Measurements from ENCODE around the gene KLHL1.

KLHL1 gene

DNA sequence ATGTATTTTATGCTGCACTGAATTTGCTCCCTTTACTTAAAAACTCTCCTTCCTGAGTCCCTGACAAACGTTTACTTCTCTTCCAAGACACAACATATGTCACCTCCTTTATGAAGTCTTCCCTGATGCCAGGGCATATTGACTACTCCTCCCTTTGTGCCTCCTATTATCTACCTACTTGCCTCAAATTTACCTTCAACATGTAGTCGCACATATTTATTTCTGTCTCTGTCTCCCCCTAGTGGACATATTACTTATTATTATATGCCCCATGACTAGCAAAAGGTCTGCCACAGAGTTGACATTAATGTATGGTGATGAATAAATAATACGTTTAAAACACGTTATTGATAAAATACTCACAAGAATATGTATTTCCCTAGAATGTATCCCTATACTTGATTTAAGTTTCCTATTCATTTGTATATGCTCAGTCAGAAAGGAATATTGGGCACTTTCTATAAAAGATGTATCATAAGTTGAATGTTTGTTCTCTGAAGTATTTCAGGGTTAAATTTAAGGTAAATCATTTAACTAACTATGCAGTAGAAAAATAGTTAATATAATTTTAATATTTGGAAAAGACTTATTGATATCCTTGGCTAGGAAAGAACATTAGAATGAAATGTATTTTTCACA is 250.9 kb downstream of the KLHL1 start:
- peak; percentile 65 for DNase-seq

GRCh38 chr13:69856331-69856730 is 251.9 kb downstream of the KLHL1 start:
- no peak for DNase-seq

DNA sequence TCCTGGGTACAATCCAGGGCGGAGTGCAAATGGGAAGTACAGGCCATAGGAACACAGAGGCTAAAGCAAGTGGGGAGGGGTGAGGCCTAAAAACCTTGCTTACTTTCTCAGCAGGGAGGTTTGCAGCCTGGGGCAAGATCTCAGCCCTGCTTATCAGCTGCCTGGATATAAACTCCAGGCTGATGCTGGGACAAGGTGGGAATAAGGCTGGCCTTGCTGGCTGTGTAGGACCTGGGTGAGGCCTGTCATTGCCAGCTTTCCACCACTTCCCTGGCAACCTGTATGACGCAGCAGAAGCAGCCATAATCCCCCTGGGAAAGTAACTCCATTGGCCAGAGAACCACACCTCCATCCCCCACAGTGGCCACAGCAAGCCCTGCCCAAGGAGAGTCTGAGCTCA is 279.7 kb downstream of the KLHL1 start:
- DNase-seq = no peak

DNA sequence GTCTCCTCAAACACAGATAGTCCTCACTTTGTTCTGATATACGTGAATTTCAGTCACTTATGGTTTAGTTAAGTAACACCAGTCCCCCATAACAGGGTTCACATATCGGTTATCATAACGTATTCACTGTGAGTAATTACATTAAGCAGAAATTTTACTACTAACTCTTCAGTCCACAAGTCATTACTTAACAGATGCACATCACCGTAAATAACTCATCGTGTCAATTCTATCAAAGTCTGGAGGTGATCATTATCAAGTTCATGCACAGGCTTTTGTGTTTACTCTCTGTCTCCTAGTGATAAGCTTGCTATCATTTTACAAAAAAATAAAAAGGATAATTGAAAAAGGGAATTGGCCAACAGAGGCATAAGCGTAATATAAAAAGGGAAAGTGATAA is 288.1 kb downstream of the KLHL1 start:
- DNase-seq = no peak

DNA sequence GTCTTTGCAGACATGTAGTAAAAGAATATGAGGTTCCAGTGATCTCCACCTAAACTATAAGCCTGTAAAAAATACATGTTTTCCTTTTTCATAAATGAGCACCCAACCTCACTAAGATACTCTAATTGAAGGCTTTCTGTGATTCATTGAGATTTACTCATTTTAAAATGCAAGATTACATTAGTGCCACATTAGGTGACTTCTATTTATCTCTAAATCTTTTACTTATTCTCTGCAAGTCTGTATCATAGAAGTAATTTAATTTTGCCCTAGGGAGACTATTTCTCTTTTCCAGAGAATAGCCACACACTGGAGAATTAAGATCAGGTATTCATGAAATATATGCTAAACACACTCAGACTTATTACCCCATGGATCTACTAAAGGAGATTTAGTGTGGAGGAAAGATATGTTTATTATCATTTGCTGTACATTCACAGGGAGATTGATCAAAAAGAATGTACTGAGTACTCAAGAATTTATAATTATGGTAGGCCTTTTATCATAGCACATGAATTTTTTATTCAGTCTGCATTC is 290.9 kb downstream of the KLHL1 start:
- no peak for DNase-seq

DNA sequence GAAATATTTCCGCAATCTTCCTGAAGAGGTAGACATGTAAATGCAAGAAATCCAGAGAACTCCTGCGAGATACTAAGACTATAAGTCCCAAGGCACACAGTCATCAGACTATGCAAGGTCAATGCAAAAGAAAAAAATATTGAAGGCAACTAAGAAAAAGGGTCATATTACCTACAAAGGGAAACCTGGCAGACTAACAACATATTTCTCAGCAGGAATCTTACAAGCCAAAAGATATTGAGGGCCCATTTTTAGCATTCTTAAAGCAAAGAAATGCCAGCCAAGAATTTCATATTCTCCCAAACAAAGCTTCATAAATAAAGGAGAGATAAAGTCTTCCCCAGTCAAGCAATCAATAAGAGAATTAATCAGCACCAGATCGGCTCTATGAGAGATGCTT is 299.1 kb downstream of the KLHL1 start:
- DNase-seq = no peak

DNA sequence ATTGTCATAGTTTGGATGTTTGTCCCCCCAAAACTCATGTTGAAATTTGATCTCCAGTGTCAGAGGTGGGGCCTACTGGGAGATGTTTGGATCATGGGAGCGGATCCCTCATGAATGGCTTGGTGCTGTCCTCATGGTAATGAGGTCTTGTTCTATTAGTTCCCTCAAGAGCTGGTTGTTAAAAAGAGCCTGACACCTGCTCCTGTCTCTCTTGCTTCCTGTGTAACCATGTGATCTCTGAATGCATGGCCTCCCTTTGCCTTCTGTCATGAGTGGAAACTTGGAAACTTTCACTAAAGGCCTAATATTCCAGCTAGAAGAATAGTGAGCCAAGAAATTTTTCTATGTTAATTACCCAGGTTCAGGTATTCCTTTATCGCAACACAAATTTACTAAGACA is 312.0 kb downstream of the KLHL1 start:
- DNase-seq = peak; percentile 6

DNA sequence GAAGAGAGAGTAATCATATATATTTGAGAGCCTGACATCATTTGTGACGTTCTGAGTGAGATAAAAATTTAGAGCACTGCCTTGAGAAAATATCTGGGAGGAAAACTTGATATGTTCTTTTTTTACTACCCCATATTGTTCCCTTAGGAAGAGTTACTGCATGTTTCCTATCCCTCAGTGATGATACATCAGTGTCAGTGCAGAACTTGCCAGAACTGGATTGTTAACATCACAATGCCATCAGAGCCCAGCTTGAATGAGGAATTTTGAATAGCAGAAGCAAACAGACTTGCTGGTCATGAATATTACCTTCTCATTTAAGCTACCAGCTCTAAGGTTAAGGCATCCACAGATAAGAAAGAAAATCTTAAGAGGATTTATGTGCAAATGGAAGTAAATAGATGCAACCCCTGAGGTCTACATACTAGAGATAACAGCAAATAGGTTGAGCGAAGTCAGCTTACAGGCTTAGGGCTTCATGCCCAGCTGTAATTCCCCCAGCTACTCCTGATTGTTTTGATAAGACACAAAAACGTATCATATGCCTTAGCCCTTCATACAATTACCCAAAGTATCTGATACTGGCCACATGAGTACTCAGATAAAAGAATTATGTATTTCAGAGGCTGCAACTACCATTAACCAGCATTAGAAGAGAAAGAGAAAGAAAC is 314.3 kb downstream of the KLHL1 start:
- no peak for DNase-seq

GRCh38 chr13:69776937-69777336 is 331.3 kb downstream of the KLHL1 start:
- no peak for DNase-seq

- DNase-seq = peak; percentile 7
Observed at GRCh38 chr13:69769608-69770007, 338.6 kb downstream of the KLHL1 start.

- DNase-seq = no peak
Observed at GRCh38 chr13:69761581-69761980, 346.7 kb downstream of the KLHL1 start.

- peak; percentile 1 for DNase-seq
Observed at GRCh38 chr13:69755101-69755500, 353.2 kb downstream of the KLHL1 start.

DNA sequence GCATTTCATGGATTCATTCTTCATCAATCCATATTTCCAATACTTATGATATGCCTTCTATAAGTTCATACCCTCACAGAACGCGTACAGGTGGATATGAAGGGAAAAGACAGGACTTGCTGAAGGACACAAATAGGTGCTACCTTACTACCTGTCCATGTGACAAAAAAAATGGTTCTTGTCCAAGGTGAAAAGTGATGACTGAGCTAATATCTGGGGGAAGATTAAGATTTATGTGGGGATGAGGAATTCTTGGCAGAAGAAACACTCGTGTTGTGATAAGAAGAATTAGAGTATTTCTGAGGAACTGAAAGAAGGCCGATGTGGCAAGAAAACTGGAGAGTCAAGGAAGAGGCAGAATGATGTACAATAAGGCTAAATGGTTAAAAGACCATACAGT is 357.0 kb downstream of the KLHL1 start:
- no peak for DNase-seq

GRCh38 chr13:69737129-69737935 is 370.9 kb downstream of the KLHL1 start:
- no peak for DNase-seq

GRCh38 chr13:69721631-69722030 is 386.6 kb downstream of the KLHL1 start:
- no peak for DNase-seq

GRCh38 chr13:69720278-69720983 is 387.8 kb downstream of the KLHL1 start:
- peak; percentile 11 for DNase-seq

- DNase-seq = peak; percentile 13
Observed at GRCh38 chr13:69706807-69707206, 401.4 kb downstream of the KLHL1 start.

- DNase-seq = no peak
Observed at GRCh38 chr13:69704311-69704710, 403.9 kb downstream of the KLHL1 start.

- no peak for DNase-seq
Observed at GRCh38 chr13:69690999-69691398, 417.3 kb downstream of the KLHL1 start.

GRCh38 chr13:69683921-69684686 is 424.1 kb downstream of the KLHL1 start:
- DNase-seq = peak; percentile 64

DNA sequence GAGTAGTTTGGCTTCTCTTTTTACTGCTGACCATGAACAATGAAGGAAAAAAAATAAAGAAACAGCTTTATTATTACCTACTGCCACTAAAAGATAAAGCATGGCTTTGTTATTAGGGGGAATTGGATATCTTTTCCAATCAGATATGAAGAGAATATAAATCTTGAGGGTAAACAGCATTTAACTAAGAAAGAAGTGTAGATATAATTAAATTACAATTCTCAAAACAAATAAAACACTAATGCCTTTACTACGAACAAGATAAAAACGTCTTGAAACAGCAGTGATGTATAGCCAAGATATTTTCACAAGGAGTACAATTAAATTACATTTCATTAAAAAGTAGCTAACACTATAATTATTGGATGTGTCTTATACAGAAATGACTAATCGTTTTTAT is 426.5 kb downstream of the KLHL1 start:
- no peak for DNase-seq

DNA sequence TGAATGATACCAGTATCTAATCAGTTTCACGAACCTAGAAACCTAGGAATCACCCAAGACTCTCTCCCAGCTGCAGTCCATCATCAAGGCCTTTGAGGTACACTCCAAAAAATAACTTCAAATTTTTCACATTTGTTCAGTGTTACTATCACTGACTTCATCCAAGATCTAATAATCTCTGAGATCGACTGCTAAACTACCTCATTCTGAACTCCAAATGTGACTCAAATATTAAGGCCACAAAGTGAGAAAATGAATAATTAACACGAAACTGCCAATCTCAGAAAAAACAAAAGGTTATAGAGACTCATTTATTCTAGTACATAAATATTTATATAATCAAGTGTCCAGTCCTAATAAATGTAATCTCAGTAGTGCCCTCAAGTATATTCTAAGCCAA is 430.9 kb downstream of the KLHL1 start:
- DNase-seq = no peak
